ENCODE data around the gene VWA8.

DNA sequence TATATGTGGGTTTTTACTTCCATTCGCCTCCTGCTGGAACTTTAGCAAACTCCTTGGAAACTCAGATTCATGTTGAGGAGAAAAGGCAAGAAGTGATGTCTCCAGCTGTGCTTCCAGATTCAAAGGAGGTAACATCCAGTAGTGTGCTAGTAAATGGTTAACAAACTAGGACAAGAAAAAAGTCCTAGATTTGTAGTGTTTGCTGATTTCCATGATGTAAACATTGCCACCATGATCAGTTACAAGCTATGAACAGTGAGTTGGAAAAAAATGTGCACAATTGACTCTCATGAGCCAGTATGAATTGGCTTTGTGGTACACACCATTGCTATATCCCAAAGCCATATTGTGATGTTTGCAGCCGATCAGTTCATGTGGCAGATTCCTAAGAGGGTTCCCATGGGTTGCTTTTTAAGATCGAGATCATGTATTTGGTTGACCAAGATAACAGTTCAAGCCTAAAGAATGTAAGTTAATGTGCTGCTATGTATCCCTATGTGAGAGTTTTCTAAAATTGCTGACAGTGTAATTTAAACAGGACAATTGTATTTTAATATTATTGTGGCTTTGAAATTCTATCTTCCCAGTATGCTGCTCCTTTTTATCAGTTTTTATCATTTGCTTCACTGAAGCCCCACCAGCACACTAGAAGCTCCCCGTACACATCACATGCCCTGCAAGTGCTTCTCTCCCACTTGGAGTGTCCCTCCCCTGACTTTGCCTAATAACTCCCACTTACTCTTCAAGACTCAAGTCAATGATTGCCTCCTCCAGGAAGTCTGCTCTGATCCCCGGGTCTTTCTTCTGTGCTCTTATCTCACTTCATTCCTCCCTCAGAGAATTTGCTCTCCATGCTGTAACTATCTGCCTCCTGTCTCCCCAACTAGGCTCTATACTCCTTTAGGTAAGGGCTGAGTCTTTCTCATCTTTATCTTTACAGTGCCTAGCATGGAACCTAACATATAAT lies 355.3 kb downstream of the VWA8 start:
- TF ChIP-seq, protein P1, sequence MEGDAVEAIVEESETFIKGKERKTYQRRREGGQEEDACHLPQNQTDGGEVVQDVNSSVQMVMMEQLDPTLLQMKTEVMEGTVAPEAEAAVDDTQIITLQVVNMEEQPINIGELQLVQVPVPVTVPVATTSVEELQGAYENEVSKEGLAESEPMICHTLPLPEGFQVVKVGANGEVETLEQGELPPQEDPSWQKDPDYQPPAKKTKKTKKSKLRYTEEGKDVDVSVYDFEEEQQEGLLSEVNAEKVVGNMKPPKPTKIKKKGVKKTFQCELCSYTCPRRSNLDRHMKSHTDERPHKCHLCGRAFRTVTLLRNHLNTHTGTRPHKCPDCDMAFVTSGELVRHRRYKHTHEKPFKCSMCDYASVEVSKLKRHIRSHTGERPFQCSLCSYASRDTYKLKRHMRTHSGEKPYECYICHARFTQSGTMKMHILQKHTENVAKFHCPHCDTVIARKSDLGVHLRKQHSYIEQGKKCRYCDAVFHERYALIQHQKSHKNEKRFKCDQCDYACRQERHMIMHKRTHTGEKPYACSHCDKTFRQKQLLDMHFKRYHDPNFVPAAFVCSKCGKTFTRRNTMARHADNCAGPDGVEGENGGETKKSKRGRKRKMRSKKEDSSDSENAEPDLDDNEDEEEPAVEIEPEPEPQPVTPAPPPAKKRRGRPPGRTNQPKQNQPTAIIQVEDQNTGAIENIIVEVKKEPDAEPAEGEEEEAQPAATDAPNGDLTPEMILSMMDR (conservative IDR thresholded peaks at IDR 0.05): no peak
- TF ChIP-seq ZFX (IDR thresholded peaks at IDR 0.05): no peak

Data from C4-2B (cell line).